Neural cell (in vitro differentiated cells): Measurements from ENCODE around the gene ZC3H15. TPM values are rescaled to one million over a fixed set of nuclear protein-coding genes. Genes with fewer than 3 reads are reported as not detected.

Source experiments
- H2AFZ ChIP-seq: fragments of 200-600, 300-800 bp; sonication (generic), shearing (Covaris generic); 2 replicates; pipeline ENCODE4 v1.6.0; 2014; ENCODE audit warnings: low read depth, mild to moderate bottlenecking, antibody characterized with exemption, low read length, moderate library complexity
- H3F3A ChIP-seq: fragments of 200-600 bp; shearing (Covaris generic); 2 replicates; pipeline ENCODE4 v1.6.1; 2016; ENCODE audit warnings: mild to moderate bottlenecking, moderate library complexity, mixed read lengths, antibody characterized with exemption, low read length; ENCODE audit not compliant: insufficient read depth, poor library complexity, severe bottlenecking
- H3K27ac ChIP-seq: fragments of 200-600, 300-800 bp; sonication (generic), shearing (Covaris generic); 2 replicates; pipeline ENCODE4 v1.5.1; 2014; ENCODE audit warnings: mild to moderate bottlenecking, low read length, moderate library complexity
- H3K27me3 ChIP-seq: fragments of 300-800, 200-600 bp; sonication (generic), shearing (Covaris generic); 2 replicates; pipeline ENCODE4 v1.6.0; 2014; ENCODE audit warnings: mild to moderate bottlenecking, low read depth, low read length, moderate library complexity; ENCODE audit not compliant: insufficient read depth
- H3K36me3 ChIP-seq: fragments of 300-800, 200-600 bp; sonication (generic), shearing (Covaris generic); 2 replicates; pipeline ENCODE4 v1.5.1; 2014; ENCODE audit warnings: mild to moderate bottlenecking, antibody characterized with exemption, low read length, moderate library complexity; ENCODE audit not compliant: insufficient read depth
- H3K4me2 ChIP-seq: fragments of 300-800, 200-600 bp; sonication (generic), shearing (Covaris generic); 2 replicates; pipeline ENCODE4 v1.6.0; 2014; ENCODE audit warnings: mild to moderate bottlenecking, low read length
- H3K4me3 ChIP-seq: fragments of 300-800, 200-600 bp; sonication (generic), shearing (Covaris generic); 2 replicates; pipeline ENCODE4 v1.5.1; 2014; ENCODE audit warnings: mild to moderate bottlenecking, low read length, moderate library complexity
- H3K79me2 ChIP-seq: fragments of 200-600 bp; shearing (Covaris generic); replicated peaks from 2 replicates; pipeline ENCODE4 v1.6.0; 2014; ENCODE audit warnings: mild to moderate bottlenecking, low read length, moderate library complexity; ENCODE audit not compliant: insufficient read depth
- H3K9ac ChIP-seq: fragments of 300-800, 200-600 bp; sonication (generic), shearing (Covaris generic); 2 replicates; pipeline ENCODE4 v1.6.1; 2016; ENCODE audit warnings: mild to moderate bottlenecking, low read length, mixed read lengths
- H3K9me2 ChIP-seq: fragments of 200-600 bp; shearing (Covaris generic); 2 replicates; pipeline ENCODE4 v1.6.1; 2016; ENCODE audit warnings: mild to moderate bottlenecking, low read length, mixed read lengths; ENCODE audit not compliant: insufficient read depth
- H3K9me3 ChIP-seq: fragments of 200-600, 300-800 bp; sonication (generic), shearing (Covaris generic); 2 replicates; pipeline ENCODE4 v1.6.1; 2016; ENCODE audit warnings: mild to moderate bottlenecking, mixed run types, low read length, moderate library complexity, mixed read lengths
- H4K20me1 ChIP-seq: fragments of 200-600 bp; shearing (Covaris generic); 2 replicates; pipeline ENCODE4 v1.6.1; 2016; ENCODE audit warnings: mild to moderate bottlenecking, mixed run types; ENCODE audit not compliant: insufficient read depth
- CTCF ChIP-seq: fragments of 450-650 bp; IDR thresholded peaks from 2 replicates; pipeline ENCODE4 v1.5.1; 2014; ENCODE audit warnings: antibody characterized with exemption, mild to moderate bottlenecking, moderate library complexity; ENCODE audit not compliant: poor library complexity, severe bottlenecking
- EP300 ChIP-seq: fragments of 450-650 bp; conservative IDR thresholded peaks from 2 replicates; pipeline ENCODE4 v1.6.1; 2014; ENCODE audit warnings: antibody characterized with exemption, mild to moderate bottlenecking, moderate library complexity; ENCODE audit not compliant: poor library complexity, severe bottlenecking
- EZH2 ChIP-seq: fragments of 200-600, 300-800 bp; shearing (Covaris generic), sonication (generic); IDR thresholded peaks from 2 replicates; pipeline ENCODE4 v1.6.1; 2014; ENCODE audit warnings: antibody characterized with exemption, low read length, borderline replicate concordance, mild to moderate bottlenecking; ENCODE audit not compliant: insufficient read depth, poor library complexity, severe bottlenecking
- MXI1 ChIP-seq: fragments of 450-650 bp; conservative IDR thresholded peaks from 2 replicates; pipeline ENCODE4 v1.6.1; 2014; ENCODE audit warnings: antibody characterized with exemption, mild to moderate bottlenecking; ENCODE audit not compliant: poor library complexity, severe bottlenecking
- POLR2AphosphoS5 ChIP-seq: IDR thresholded peaks from 2 replicates; pipeline ENCODE4 v1.6.1; 2012
- RAD21 ChIP-seq: fragments of 450-650 bp; conservative IDR thresholded peaks from 2 replicates; pipeline ENCODE4 v1.6.1; 2014; ENCODE audit warnings: antibody characterized with exemption, mild to moderate bottlenecking, moderate library complexity
- REST ChIP-seq: IDR thresholded peaks from 2 replicates; pipeline ENCODE4 v1.6.1; 2012; ENCODE audit warnings: borderline replicate concordance
- SMC3 ChIP-seq: fragments of 450-650 bp; conservative IDR thresholded peaks from 2 replicates; pipeline ENCODE4 v1.6.1; 2014; ENCODE audit warnings: antibody characterized with exemption, mild to moderate bottlenecking, moderate library complexity; ENCODE audit not compliant: poor library complexity
- TAF1 ChIP-seq: IDR thresholded peaks from 2 replicates; pipeline ENCODE4 v1.6.1; 2012; ENCODE audit warnings: low read depth
- polyA plus RNA-seq: library from polyadenylated mRNA; depleted of rRNA; stranded (reverse); fragments of >200 nt; gene quantifications from 2 replicates; pipeline ENCODE4 v1.2.3, GENCODE V29; 2014

ZC3H15 gene
- polyA plus RNA-seq, 1 donor from 2014 or later, result 149 TPM

- Histone ChIP-seq H3K27me3 (no peaks in the 10 kb centered on the region), H3F3A (no peaks in the 10 kb centered on the region), H4K20me1 (no peaks in the 10 kb centered on the region), H3K9me2 (no peaks in the 10 kb centered on the region), H3K36me3 (no peaks in the 10 kb centered on the region), H3K9ac (no peak overlapping the region), H3K4me3 (no peak overlapping the region), H3K27ac (no peak overlapping the region), H2AFZ (no peak overlapping the region), H3K79me2 (peaks cover 53% of the 10 kb centered on the region), H3K9me3 (no peaks in the 10 kb centered on the region), H3K4me2 (no peak overlapping the region)
- TF ChIP-seq REST (no peak), CTCF (no peak), EP300 (no peak), POLR2AphosphoS5 (no peak)
These were observed 10.3 kb downstream of the ZC3H15 start for GRCh38 chr2:186496401-186496800.

DNA sequence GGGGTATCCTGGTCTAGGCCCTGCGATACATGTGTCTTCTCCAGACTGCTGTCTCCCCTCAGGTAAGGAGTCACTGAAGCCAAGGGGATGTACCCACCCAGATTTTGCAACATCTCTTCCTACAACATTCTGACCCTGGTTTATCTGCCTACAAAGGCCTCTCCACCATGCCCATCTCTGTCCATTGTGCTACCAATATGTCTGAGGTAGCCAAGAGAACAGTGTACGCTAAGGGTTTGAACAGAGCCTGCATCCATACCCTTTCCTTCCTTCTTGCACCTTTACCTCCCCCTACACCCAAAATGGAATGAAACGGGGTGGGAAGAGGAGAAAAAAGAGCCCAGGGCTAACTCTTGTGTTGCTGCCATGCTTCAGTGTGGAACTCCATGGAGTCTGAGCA is 11.9 kb downstream of the ZC3H15 start:
- Histone ChIP-seq H3K9ac (no peak overlapping the region), H3K36me3 (no peaks in the 10 kb centered on the region), H3K27me3 (no peaks in the 10 kb centered on the region), H2AFZ (no peak overlapping the region), H3K79me2 (peaks cover 39% of the 10 kb centered on the region), H4K20me1 (no peaks in the 10 kb centered on the region), H3F3A (no peaks in the 10 kb centered on the region), H3K4me2 (no peak overlapping the region), H3K9me3 (no peaks in the 10 kb centered on the region), H3K9me2 (no peaks in the 10 kb centered on the region), H3K27ac (no peak overlapping the region), H3K4me3 (no peak overlapping the region)
- TF ChIP-seq EZH2, result no peak
- TF ChIP-seq SMC3, result no peak
- TF ChIP-seq POLR2AphosphoS5, result no peak
- TF ChIP-seq CTCF, result no peak
- TF ChIP-seq MXI1, result no peak
- TF ChIP-seq EP300, result no peak
- TF ChIP-seq REST, result no peak
- no peak for TF ChIP-seq RAD21
- no peak for TF ChIP-seq TAF1
